ENCODE results near the gene ULBP1.
A peak's percentile ranks its signal among the peaks of the same experiment; 100 is the strongest.
"Not testable (repeated sequence)": the region's sequence is repeated elsewhere in the genome, so short reads cannot be mapped to it uniquely, and the experiment has no call there.

Gene ULBP1, protein sequence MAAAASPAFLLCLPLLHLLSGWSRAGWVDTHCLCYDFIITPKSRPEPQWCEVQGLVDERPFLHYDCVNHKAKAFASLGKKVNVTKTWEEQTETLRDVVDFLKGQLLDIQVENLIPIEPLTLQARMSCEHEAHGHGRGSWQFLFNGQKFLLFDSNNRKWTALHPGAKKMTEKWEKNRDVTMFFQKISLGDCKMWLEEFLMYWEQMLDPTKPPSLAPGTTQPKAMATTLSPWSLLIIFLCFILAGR

DNA sequence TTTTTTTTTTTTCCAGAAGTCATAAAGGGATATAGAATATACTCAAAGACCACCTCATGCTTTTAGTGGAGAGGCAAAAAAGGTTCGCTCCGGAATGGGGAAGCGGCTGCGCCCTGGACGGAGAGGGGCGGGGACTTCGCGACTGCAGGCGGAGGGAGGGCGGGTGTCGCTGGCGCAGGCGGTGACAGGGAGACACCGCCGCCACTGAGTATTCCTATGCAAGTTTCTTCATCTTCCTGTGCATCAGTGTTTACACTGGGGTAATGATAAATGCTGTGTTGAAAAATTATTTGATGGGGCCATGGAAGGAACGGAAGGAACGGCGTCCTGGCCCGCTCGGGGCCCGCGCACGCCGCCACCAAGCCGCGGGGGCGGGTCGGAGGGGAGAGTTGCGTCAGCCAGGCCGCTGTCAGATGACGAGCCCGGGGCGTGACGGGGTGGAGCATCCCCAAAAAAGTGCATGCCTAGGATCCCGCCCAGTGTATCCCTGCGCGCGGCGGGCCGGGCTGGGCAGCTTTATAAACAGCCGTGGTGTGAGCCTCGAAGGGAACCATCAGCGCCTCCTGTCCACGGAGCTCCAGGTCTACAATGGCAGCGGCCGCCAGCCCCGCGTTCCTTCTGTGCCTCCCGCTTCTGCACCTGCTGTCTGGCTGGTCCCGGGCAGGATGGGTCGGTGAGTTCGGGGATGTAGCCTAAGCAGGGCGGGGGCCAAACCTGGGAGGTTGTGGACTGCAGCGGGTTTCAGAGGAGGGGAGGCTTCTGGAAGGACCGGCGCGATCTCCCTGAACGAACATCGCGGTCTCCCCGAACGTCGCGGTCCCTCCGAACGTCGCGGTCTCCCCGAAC, at the start of gene ULBP1:
Gene ULBP1, plus strand, starts transcription at position 482 of the 846 bp plus-strand sequence. Its CDS starts 107 bp downstream, at position 589.
- peaks cover 44% of the 10 kb centered on the region for H3K4me1 Mint-ChIP-seq
- H3K36me3 Mint-ChIP-seq: peaks cover 7% of the 10 kb centered on the region
- peak; percentile 84 for ATAC-seq
- peak within 1 kb of the TSS; percentile 83 for H3K4me3 Mint-ChIP-seq
- H3K27me3 Mint-ChIP-seq: peaks cover 90% of the 10 kb centered on the region
- H3K27ac Mint-ChIP-seq: peak within 1 kb of the TSS; percentile 81
- H3K9me3 Mint-ChIP-seq: no peaks in the 10 kb centered on the region

DNA sequence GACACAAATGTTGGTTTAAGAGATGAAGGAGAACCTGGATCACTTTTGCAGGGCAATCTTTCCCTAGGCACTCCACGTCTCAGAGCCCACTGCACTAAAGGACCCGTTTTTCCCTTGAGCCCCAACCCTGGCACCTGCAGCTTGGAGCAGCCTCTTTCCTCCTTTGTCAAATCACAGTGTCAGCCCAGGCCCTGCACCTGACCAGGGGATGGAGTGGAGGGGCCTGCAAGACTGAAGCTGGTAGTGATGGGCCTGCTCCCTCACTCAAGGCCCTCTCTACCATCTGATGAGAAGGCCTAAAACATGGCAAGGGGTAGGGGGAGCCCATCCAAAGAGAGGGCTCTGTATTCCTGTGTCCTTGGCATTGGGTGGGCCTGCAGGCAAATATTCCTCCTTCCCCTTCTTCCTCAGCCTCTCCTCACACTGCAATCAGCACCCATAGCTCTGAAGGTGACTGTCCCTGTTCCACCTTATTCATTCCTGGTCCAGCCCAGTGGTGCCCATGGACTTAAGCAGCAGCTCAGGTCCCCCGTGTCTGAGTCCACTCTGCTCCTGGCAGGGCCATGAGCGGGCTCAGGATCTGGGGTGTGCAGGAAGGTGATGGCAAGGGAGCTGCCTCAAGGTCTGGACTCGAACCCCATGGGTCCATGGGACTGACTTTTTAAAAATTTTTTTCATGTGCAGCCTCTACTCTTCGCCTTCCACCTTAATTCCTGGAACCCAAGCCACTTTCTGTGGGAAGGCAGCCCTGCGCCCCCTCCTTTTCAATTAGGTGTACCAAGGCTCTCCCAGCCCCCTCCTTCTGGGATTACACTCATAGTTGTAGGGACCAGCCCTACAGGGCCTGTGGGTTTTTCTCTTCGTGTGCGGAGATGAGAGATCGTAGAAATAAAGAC, 47.5 kb upstream of the ULBP1 start:
- H3K4me3 Mint-ChIP-seq: no peak overlapping the region
- peaks cover 19% of the 10 kb centered on the region for H3K4me1 Mint-ChIP-seq
- H3K9me3 Mint-ChIP-seq: no peaks in the 10 kb centered on the region
- no peak overlapping the region for H3K27ac Mint-ChIP-seq
- ATAC-seq: no peak
- no peaks in the 10 kb centered on the region for H3K36me3 Mint-ChIP-seq
- H3K27me3 Mint-ChIP-seq: peaks cover 24% of the 10 kb centered on the region

GRCh38 chr6:149917679-149918078, 46.1 kb upstream of the ULBP1 start:
- no peak for ATAC-seq
- Mint-ChIP-seq H3K4me3 (no peak overlapping the region), H3K27ac (no peak overlapping the region), H3K9me3 (no peaks in the 10 kb centered on the region), H3K27me3 (peaks cover 35% of the 10 kb centered on the region), H3K4me1 (peaks cover 28% of the 10 kb centered on the region), H3K36me3 (no peaks in the 10 kb centered on the region)

DNA sequence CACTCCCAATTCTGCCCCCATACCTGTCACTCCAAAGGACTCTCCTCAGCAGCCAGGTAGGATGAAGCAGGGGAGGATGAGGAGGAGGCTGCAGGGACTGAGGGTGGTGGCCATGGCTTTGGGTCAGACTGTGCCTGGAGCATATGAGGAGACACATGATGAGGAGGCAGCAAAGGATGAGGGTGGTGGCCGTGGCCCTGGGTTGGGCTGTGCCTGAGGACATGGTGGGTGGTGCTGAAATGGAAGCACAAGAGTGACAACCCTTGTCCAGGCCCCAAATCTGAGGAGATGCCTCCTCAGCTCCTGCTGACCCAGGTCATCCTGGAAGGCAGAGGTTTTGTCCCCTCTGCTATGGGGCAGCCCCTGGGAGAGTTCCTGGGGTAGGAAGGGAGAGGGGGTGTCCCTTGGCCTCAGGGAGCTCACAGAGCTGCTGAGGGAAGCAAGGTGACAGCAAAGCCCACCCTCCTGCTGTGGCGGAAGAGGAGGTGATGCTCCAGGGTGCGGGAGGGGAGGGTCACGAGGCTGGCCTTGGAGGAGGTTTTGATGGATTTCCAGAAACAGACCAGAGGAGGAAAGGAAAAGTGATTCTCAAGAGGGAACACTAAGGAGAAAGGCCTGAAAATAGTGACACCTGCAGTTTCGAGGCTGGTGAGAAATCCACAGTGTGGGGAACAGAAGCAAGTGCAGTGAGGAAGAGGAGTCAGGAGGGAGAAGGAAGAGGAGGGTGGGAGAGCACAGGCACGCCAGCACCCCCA, 45.4 kb upstream of the ULBP1 start:
- no peak overlapping the region for H3K4me3 Mint-ChIP-seq
- peaks cover 35% of the 10 kb centered on the region for H3K27me3 Mint-ChIP-seq
- no peaks in the 10 kb centered on the region for H3K36me3 Mint-ChIP-seq
- no peak overlapping the region for H3K27ac Mint-ChIP-seq
- peaks cover 35% of the 10 kb centered on the region for H3K4me1 Mint-ChIP-seq
- H3K9me3 Mint-ChIP-seq: no peaks in the 10 kb centered on the region
- no peak for ATAC-seq

DNA sequence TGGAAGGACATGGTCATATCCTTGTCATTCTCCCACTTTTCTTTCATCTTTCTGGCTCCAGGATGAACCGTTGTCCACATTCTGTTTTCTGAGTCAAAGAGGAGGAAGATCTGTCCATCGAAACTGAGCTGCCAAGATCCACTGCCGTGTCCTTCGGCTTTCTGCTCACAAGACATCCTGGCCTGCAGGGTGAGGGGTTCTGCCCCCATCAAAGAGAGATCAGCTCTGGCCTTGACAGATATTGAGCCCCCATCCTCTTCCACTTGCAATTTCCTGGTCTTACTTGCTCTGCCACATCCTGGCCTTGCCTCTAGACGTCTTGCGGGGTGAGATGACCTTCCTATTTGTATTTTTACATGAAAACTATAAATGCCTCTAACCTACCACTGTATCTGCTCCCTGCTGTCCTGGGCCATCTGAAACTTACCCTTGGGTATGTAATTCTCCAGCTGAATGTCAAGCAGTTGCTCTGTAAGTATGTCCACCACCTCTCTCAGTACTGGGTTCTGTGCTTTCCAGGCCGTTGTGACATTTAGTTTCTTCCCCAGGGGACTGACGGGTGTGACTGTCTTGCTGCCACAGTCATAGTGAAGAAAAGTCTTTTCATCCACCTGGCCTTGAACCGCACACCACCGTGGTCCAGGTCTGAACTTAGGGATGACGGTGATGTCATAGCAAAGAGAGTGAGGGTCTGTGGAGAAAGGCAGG, 44.5 kb upstream of the ULBP1 start:
- H3K27ac Mint-ChIP-seq, H3K4me3 Mint-ChIP-seq, H3K36me3 Mint-ChIP-seq, H3K9me3 Mint-ChIP-seq: not testable (repeated sequence)
- Mint-ChIP-seq H3K27me3 (peaks cover 44% of the 10 kb centered on the region), H3K4me1 (peaks cover 40% of the 10 kb centered on the region)
- ATAC-seq: peak; percentile 86

- Mint-ChIP-seq H3K4me1 (peaks cover 40% of the 10 kb centered on the region), H3K36me3 (no peaks in the 10 kb centered on the region), H3K9me3 (no peaks in the 10 kb centered on the region), H3K4me3 (no peak overlapping the region), H3K27me3 (peaks cover 49% of the 10 kb centered on the region), H3K27ac (no peak overlapping the region)
- ATAC-seq: no peak
Observed at GRCh38 chr6:149919834-149920225, 43.9 kb upstream of the ULBP1 start.

DNA sequence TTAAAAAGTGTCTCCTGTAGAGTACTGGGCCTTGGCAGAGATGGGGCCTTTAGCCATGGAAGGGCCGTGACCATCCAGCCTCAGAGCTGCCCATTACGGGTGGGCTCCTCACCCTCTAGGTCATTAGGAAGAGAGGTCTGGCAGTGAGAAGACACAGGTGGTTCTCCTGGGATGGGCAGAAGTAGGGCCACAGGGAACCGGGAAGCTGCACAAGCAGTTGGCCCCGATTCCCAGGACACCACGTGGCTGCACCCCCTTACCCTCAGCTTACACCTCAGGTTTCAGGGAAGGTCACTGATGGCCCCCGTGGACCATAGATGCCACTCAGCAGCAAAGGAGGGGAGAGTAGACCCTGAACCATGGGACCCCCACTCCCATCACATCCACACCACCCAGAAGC, 42.4 kb upstream of the ULBP1 start:
- peaks cover 52% of the 10 kb centered on the region for H3K4me1 Mint-ChIP-seq
- no peak for ATAC-seq
- no peak overlapping the region for H3K27ac Mint-ChIP-seq
- H3K27me3 Mint-ChIP-seq: peaks cover 65% of the 10 kb centered on the region
- no peaks in the 10 kb centered on the region for H3K9me3 Mint-ChIP-seq
- no peaks in the 10 kb centered on the region for H3K36me3 Mint-ChIP-seq
- H3K4me3 Mint-ChIP-seq: no peak overlapping the region

- Mint-ChIP-seq H3K27me3 (peaks cover 70% of the 10 kb centered on the region), H3K4me1 (peaks cover 55% of the 10 kb centered on the region), H3K4me3 (peak overlapping the region; percentile 40)
- not testable (repeated sequence) for ATAC-seq, H3K27ac Mint-ChIP-seq, H3K9me3 Mint-ChIP-seq, H3K36me3 Mint-ChIP-seq
Observed at GRCh38 chr6:149922091-149922490, 41.7 kb upstream of the ULBP1 start.

DNA sequence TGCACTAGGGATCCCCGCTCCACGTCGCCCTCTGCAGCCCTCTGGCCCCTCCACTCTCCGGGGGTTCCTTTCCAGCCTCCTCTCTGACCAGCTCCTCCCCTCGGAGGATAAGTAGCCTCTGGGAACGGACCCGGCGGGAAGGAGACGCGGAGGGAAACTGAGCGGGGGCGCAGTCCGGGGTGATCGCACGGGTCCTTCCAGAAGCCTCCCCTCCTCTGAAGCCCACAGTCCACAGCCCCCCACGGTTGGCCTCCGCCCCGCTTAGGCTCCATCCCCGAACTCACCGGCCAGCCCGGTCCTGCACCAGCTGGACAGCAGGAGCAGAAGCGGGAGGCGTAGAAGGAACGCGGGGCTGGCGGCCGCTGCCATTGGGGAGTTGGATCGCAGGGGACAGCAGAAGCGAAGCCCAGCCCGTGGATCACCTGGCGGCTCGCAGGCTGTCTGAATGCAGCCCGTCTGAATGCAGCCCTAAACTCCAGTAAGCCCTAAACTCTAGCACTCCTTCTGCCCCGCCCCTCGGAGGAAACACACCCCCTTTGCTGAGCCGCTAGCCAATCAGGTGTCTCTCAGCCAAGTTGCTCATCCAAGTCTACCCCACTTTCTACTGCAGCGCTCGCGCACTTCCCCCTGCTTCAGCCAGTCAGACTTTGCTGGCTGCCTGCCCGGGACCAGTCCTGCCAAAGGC, 41.0 kb upstream of the ULBP1 start, which contains the start of gene RAET1G:
Gene RAET1G, minus strand, starts transcription at position 480 of the 685 bp plus-strand sequence. Its CDS starts 111 bp downstream, at position 369.
- no peaks in the 10 kb centered on the region for H3K36me3 Mint-ChIP-seq
- peak; percentile 85 for ATAC-seq
- peaks cover 52% of the 10 kb centered on the region for H3K4me1 Mint-ChIP-seq
- H3K27me3 Mint-ChIP-seq: peaks cover 77% of the 10 kb centered on the region
- no peaks in the 10 kb centered on the region for H3K9me3 Mint-ChIP-seq
- peak within 1 kb of the TSS; percentile 78 for H3K4me3 Mint-ChIP-seq
- no peak within 1 kb of the TSS for H3K27ac Mint-ChIP-seq

- Mint-ChIP-seq H3K27me3 (peaks cover 84% of the 10 kb centered on the region), H3K9me3 (no peaks in the 10 kb centered on the region), H3K36me3 (no peaks in the 10 kb centered on the region), H3K4me1 (peaks cover 45% of the 10 kb centered on the region), H3K27ac (no peak overlapping the region), H3K4me3 (peak overlapping the region; percentile 78)
- ATAC-seq: no peak
Observed at GRCh38 chr6:149923327-149923986, 40.3 kb upstream of the ULBP1 start.

GRCh38 chr6:149924206-149924932, 39.4 kb upstream of the ULBP1 start:
- Mint-ChIP-seq H3K27me3 (peaks cover 93% of the 10 kb centered on the region), H3K4me1 (peaks cover 40% of the 10 kb centered on the region), H3K36me3 (no peaks in the 10 kb centered on the region), H3K27ac (no peak overlapping the region), H3K4me3 (no peak overlapping the region), H3K9me3 (no peaks in the 10 kb centered on the region)
- ATAC-seq: no peak

DNA sequence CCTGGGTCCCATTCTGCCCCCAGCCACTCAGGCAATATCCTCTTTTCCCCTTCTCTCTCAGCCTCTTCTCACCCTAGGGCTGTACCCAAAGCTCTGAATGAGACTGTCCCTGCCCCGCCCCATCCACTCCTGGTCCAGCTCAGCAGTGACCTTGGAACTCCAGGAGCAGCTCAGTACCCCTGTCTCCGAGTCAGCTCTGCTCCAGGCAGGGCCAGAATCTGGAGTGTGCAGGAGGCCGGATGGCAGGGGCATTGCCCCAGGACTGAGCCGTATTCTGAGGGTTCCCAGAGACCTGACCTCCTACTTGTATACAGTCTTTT, 38.9 kb upstream of the ULBP1 start:
- Mint-ChIP-seq H3K9me3 (no peaks in the 10 kb centered on the region), H3K27ac (no peak overlapping the region), H3K36me3 (no peaks in the 10 kb centered on the region), H3K27me3 (peaks cover 98% of the 10 kb centered on the region), H3K4me1 (peaks cover 35% of the 10 kb centered on the region), H3K4me3 (no peak overlapping the region)
- no peak for ATAC-seq

Measured in stimulated activated memory B cell treated with anti-CD40 and anti-IgM and Interleukin-4, amounts not matched to agents 10 μg/mL and 1 μg/mL and 100 μg/mL, for 72 hours (primary cell).